A673 (cell line): ENCODE data around the gene ANKMY2. TPM values are rescaled to one million over a fixed set of nuclear protein-coding genes. Genes with fewer than 3 reads are reported as not detected.

Experiments
- BruUV-seq: library from RNA; stranded (reverse); fragments of 400-500 nt; replicated peaks from 2 replicates; lab custom pipeline; 2021; lab: Mats Ljungman, UMichigan
- CTCF ChIA-PET: fragments of 300-600 bp; sonication (Branson Sonifier 250); formaldehyde crosslinking; loops from one replicate; lab custom pipeline; 2022; ENCODE audit warnings: antibody characterized with exemption; lab: Charles Lee
- POLR2A ChIA-PET: fragments of 300-600 bp; sonication (Branson Sonifier 250); formaldehyde crosslinking; loops from one replicate; lab custom pipeline; 2022; ENCODE audit warnings: antibody characterized with exemption; ENCODE audit not compliant: low non-redundant PET; lab: Charles Lee
- DNase-seq: peaks from one replicate; pipeline ENCODE4 v3.0.0-alpha.2; 2015; ENCODE audit warnings: low spot score
- H3K27ac ChIP-seq: fragments of 200-600 bp; sonication (generic); 2 replicates; pipeline ENCODE4 v1.5.1; 2016; ENCODE audit warnings: mixed run types, low read depth, mild to moderate bottlenecking, mixed read lengths, antibody characterized with exemption, low read length; ENCODE audit not compliant: poor library complexity, severe bottlenecking
- H3K27me3 ChIP-seq: fragments of 200-600 bp; sonication (generic); replicated peaks from 2 replicates; pipeline ENCODE4 v1.6.1; 2017; ENCODE audit warnings: mixed run types, low read depth, mild to moderate bottlenecking, mixed read lengths, antibody characterized with exemption, low read length; ENCODE audit not compliant: insufficient read depth, poor library complexity
- H3K36me3 ChIP-seq: fragments of 200-600 bp; sonication (generic); 2 replicates; pipeline ENCODE4 v1.6.1; 2016; ENCODE audit warnings: mixed run types, mild to moderate bottlenecking, mixed read lengths, antibody characterized with exemption, low read length; ENCODE audit not compliant: insufficient read depth, poor library complexity, severe bottlenecking
- H3K4me1 ChIP-seq: fragments of 200-600 bp; sonication (generic); 2 replicates; pipeline ENCODE4 v1.6.1; 2017; ENCODE audit warnings: mixed run types, mild to moderate bottlenecking, mixed read lengths, antibody characterized with exemption, low read length; ENCODE audit not compliant: insufficient read depth, poor library complexity, severe bottlenecking
- H3K4me3 ChIP-seq: fragments of 200-600 bp; sonication (generic); 2 replicates; pipeline ENCODE4 v1.5.1; 2016; ENCODE audit warnings: low read depth, mixed run types, mild to moderate bottlenecking, mixed read lengths, low read length; ENCODE audit not compliant: poor library complexity, severe bottlenecking
- H3K9me3 ChIP-seq: fragments of 200-600 bp; sonication (generic); 2 replicates; pipeline ENCODE4 v1.6.1; 2016; ENCODE audit warnings: mixed run types, low read depth, mild to moderate bottlenecking, mixed read lengths, antibody characterized with exemption, low read length; ENCODE audit not compliant: poor library complexity, severe bottlenecking
- CTCF ChIP-seq: fragments of 300-800, 200-600 bp; sonication (generic); conservative IDR thresholded peaks from 2 replicates; pipeline ENCODE4 v1.5.1; 2017; ENCODE audit warnings: low read depth, mild to moderate bottlenecking, antibody characterized with exemption, low read length, moderate library complexity, mixed read lengths
- EZH2 ChIP-seq: fragments of 200-600 bp; sonication (generic); IDR thresholded peaks from 2 replicates; pipeline ENCODE4 v1.6.1; 2017; ENCODE audit warnings: borderline replicate concordance, low read depth, mild to moderate bottlenecking, mixed read lengths, antibody characterized with exemption, low read length; ENCODE audit not compliant: poor library complexity, severe bottlenecking
- intact Hi-C: fragments of 100-400 bp; cut with micrococcal nuclease; formaldehyde crosslinking; loops from one replicate; pipeline ENCODE4 v1.10.0; 2022; ENCODE audit not compliant: unreplicated experiment
- total RNA-seq: library from RNA; stranded (reverse); gene quantifications from 2 replicates; pipeline ENCODE4 v1.2.3, GENCODE V29; 2021

Gene ANKMY2
- total RNA-seq, 1 experiment from 2014 or later, result 24.3 TPM

- Histone ChIP-seq H3K4me3 (no peak overlapping the region), H3K27ac (no peak overlapping the region), H3K27me3 (no peaks in the 10 kb centered on the region), H3K9me3 (no peaks in the 10 kb centered on the region), H3K4me1 (no peaks in the 10 kb centered on the region), H3K36me3 (peaks cover 71% of the 10 kb centered on the region)
- intact Hi-C loops, result no loop called here
- ChIA-PET POLR2A (no interaction called here), CTCF (no interaction called here)
- no TSS peak for BruUV-seq
- TF ChIP-seq EZH2 (no peak), CTCF (no peak)
- DNase-seq, result no peak
Measured at GRCh38 chr7:16675277-16675676, 29.7 kb upstream of the ANKMY2 start.

GRCh38 chr7:16671811-16672210, 26.3 kb upstream of the ANKMY2 start:
- ChIA-PET CTCF (no interaction called here), POLR2A (no interaction called here)
- intact Hi-C loops, result no loop called here

GRCh38 chr7:16670731-16671344, 25.3 kb upstream of the ANKMY2 start:
- H3K4me1 ChIP-seq, result peaks cover 26% of the 10 kb centered on the region
- POLR2A ChIA-PET, result no interaction called here
- TF ChIP-seq EZH2, result no peak
- TF ChIP-seq CTCF, result no peak
- CTCF ChIA-PET, result no interaction called here
- intact Hi-C loops, result no loop called here
- DNase-seq, result no peak
- H3K9me3 ChIP-seq, result no peaks in the 10 kb centered on the region
- no peak overlapping the region for H3K4me3 ChIP-seq
- no peaks in the 10 kb centered on the region for H3K27me3 ChIP-seq
- no TSS peak for BruUV-seq
- H3K27ac ChIP-seq, result no peak overlapping the region
- peaks cover 44% of the 10 kb centered on the region for H3K36me3 ChIP-seq

More at GRCh38 chr7:16671811-16672210, 26.3 kb upstream of the ANKMY2 start:
- H3K4me1 ChIP-seq, result peaks cover 24% of the 10 kb centered on the region
- TF ChIP-seq CTCF, result no peak
- no peak for TF ChIP-seq EZH2
- H3K27me3 ChIP-seq, result no peaks in the 10 kb centered on the region
- no TSS peak for BruUV-seq
- H3K36me3 ChIP-seq, result peaks cover 51% of the 10 kb centered on the region
- H3K9me3 ChIP-seq, result no peaks in the 10 kb centered on the region
- no peak overlapping the region for H3K27ac ChIP-seq
- DNase-seq, result no peak
- no peak overlapping the region for H3K4me3 ChIP-seq
